ENCODE results near the gene VWC2L.

VWC2L gene

DNA sequence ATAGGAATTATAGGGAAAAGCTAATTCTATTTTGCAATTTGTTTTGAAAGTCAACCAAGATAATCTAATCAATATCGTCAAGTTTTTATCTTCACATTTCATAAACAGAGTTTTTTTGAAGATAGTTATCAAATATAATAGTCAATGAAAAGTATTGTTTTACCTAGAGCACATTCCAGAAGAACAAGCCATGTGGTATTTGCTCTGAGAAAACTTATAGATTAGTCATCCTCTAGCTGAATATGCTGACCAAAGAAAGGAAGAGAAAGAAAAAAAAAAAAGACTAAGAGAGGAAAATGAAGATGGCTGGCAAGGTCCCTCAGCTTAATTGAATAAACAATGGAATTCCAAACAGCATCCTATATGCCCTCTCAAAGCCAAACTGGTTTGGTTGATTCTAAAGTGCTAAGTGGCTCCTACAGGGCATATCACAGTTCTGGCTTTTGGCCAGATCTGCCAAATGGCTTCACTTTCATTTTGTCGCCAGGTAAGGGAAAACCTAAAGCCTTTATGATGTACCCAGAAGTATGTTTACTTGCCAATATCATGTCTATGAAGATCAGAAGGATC, 132.6 kb downstream of the VWC2L start:
- DNase-seq, result no peak

DNA sequence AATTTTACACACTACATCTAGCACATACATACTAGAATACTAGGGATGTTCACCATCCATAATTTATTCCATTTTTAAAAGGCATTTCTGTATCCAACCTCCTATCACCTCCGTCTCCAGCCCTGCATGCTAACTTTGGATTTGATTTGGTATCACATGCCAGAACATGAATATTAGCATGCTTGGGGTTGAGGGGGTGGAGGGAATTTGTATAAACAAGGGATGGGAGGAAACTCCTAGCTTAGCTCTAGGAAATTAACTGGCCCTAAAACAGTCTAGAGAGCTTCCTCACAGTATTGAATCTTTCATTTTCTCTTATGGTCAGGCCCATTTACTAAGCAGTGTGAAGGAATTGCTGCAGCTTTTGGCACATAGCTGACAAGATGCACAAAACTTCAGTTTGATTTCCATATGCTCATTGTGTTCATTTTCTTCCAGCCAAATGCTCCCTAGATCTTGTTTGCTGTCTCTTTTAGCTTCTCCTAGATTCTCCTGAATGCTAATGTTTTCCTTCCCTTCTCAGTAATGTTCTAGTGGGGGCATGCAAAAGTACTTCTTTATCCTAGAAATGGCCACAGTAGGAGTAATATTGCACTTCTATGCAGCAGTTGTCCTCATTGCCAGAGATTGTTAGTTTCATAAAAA, 135.2 kb downstream of the VWC2L start:
- DNase-seq, result no peak

DNA sequence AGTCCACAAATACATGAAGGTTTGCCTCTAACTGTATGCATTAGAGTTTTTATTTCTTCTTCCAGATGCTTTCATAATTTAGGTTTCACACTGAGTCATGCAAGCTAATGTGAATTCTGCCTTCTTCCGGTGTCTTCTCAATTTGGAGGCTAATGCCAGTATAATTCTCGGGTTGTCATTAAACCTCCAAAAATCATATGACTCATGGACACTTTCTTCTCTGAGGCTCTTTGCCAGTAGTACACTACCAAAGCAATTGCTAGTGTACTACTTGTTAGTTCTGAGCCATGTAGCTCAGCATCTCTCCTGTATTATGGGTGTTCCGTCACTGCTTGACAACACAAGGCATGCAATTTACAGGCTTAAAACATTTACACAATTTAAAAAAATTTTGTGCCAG, 137.1 kb downstream of the VWC2L start:
- no peak for DNase-seq

DNA sequence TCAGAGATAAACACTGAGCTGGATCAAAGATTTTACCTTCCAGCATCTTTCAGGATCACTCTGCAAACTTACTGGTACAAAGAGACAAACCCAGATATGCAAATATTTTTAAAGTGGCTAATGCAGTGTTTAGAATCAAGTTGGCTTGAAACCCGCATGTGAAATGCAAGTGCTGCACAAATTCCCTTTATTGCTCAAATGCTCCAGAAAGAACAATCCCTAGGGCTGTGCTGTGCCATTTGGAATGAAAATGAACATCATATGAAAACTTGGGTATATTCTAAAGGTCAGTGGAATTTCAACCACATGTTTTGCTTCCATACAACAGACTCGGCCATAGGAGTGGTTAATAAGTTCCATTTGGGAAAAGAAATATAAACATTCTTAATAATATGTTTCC, 139.1 kb downstream of the VWC2L start:
- no peak for DNase-seq

DNA sequence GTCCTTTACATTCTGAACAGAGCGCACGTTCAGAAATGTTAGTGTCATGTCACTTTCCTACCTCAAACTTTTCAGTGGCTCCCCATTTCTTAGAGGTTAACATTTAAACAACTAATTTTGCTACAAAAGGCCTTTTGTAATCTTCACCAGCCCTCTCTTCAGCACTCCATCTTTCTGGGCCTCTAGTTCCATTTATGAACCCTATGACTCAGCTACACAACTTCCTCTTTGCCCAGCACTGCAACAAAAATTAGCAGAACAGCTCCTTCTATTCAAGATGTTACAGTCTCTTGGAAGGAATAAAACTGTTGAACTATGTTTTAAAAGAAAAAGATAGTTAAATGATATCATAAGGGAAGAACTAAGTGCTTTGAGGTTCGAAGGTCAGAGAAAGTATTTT, 139.9 kb downstream of the VWC2L start:
- DNase-seq, result no peak

DNA sequence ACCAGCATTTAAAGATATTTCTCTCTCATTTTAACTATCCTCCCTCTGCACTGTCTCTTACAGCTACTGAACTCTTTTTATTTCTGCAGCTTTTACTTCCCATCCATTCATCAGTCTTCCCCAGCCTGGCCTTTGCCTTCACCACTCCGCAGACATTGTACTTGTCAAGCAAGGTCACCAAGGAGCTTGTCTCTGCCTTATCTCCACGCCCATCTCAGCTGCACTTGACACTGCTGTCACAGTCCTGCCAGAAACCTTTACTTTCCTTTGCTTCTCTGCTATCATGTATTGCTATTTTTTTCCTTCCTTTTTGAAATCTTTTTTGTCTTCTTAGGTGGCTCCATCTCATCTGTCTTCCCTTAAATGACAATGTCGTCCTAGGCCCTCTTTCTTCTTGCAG, 147.0 kb downstream of the VWC2L start:
- no peak for DNase-seq

DNA sequence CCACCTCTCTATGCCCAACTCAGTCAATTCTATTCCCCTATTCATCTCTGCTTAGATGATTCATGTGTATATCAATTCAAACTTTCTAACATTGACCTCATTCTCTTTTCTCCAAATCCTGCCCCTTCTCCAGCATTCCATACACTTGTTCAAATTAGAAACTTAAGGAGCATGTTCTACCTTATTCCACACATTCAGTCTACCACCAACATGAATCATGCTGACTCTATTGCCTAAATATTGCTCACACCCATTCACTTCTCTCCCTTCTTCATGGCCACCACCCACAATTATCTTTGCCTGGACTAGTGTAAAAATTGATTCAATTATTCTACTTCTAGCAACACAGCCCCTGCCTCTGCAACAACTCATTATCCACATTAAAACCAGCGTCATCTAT, 147.5 kb downstream of the VWC2L start:
- DNase-seq, result no peak

DNA sequence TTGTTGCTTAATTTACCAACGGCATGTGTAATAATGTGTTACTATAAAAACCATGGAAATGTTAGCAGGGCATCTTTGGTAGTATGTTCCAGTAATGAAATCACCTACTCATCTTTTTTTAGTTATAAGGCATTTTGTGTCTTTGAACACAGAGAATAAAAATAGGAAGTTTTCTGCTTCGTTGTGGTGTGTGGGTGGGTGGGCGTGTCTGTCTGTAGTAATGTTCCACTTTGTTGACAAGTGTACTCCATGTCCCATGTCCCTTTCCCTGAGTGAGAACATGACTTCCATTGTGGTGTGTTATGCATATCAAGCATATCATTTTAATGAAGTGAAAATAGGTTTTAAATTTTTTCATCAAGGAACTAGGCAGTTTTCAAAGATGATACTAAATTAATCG, 149.3 kb downstream of the VWC2L start:
- no peak for DNase-seq

DNA sequence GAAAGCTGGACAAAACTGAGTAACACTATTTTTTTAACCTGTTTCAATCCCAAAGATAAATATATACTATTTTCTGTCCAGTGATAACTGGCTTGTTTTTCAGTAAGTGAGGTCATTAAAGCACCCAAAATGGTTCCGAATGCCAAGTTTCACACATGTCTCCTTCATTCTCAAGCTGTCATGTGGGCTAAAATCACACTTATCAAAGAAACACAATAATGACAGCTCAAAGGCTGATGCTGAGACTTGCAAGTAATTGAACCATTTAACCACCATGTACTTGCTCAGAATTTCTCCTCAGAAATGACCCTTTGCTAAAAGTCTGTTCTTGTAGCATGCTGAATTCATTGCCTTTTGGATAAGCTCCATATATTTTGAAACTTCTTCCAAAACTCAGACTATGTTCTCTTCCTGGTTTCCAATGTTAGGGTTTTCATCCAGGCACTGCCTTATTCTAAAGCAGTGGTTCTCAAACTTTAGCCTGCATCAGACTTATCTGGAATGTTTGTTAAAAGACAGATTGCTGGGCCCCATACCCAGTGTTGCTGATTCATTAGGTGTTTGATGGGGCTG, 149.8 kb downstream of the VWC2L start:
- DNase-seq, result no peak

DNA sequence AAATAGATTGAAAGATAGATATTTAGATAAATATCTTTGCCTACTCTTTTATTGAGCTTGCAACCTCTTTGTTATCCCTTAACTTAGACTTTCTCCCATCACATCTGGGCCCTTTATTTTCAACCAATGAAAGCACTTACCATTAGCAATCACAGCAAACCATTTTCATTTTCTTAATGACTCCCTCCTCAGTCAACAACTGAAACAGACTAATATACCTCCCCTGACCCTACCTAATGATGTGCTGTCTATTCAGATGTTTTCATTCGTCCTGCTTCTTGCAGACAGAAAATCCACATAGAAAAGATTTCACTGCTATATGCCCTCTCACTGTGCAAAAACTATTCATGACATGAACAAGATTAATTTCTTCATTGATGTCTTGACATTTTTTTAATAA, 154.4 kb downstream of the VWC2L start:
- DNase-seq, result no peak

DNA sequence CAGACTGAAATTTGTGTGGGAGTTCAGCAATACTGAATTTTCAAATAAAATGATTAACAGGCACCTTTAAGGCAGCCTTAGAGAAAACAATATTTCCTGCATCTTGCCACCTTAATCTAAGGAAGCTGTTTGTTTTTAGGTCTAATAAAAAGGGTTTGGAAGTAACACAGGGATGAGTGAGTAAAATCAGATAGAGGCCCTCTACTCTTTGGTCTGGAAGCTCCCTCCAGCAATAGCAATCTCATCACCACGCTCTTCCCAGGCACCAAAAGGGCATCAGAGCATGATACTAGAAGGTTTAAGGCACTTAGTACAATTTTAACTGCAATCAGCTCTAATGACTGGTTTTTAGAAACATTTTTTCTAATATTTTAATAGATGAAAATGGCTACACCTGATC, 155.6 kb downstream of the VWC2L start:
- no peak for DNase-seq

DNA sequence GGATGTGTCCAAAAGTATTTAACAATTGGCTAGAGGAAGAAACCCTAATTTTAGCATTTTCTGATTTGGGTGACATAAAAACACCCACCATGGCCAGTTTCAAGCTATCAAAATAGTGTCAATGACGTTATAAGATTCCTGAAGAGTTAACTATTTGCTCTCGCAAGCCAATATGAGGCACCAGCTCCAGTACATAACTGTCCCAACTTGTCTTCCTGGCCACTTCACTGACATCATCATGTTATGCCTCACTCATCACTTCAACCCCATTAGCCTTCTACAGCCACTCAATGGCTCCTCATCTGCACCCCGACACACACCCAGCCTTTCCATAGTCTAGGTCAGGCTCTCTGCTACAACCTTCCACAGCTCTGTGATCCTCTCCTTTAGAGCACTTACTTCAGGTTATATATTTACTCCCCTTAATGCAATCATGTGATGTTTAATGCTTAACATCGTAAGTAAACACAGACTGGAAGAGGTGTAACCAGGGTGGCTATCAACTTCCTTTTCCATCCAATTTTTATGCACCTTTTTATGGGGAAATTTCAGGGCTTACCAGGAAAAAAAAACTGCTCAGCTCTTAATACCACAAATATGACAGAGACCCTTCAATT, 158.7 kb downstream of the VWC2L start:
- no peak for DNase-seq

DNA sequence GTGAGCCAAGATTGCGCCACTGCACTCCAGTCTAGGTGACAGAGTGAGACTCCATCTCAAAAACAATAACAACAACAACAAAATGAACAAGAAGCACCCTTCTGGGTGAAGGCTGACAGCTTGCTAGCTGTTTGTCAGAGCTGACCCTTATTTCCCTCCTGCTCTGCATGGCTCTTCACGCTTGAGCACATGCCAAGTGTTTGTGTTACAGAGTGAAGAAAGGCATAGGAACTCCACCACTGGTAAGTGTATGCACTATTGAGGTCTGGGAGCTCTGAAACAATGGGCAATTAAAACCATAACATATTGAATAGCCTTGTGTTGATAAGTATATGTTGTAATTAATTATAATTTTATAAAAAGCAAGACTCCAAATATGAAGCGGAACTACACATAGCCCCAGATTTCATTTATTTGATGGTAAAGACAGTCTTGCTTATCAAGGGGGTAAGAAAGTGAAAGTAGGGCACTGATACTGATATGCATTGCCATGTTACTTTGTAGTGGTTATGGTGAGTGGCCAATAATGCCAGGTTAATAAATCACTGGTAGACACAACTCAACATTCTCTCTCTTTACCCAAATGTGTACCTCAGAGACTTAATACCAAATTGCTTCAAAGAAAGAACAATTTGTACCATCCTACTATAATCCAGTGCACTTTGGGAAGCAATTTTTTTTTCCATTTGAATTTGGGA, 163.4 kb downstream of the VWC2L start:
- DNase-seq, result no peak

DNA sequence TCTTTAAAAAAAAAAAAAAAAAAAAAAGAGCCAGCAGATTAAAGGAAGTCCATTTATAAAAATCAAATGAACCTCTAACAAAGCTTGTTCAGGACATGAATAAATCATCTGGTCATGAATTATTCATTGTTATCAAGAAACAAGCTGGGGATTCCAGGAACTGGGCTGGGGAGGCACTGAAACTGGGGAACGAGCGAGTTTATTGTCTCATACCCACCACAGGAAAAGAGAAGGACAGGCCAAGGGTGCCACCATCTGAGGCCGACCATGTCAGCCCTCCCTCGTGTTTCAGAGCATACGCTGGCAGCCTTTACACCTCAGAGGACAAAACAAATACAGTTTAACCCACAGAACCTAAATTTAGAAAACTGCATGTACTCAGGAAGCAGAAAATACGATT, 164.2 kb downstream of the VWC2L start:
- no peak for DNase-seq

DNA sequence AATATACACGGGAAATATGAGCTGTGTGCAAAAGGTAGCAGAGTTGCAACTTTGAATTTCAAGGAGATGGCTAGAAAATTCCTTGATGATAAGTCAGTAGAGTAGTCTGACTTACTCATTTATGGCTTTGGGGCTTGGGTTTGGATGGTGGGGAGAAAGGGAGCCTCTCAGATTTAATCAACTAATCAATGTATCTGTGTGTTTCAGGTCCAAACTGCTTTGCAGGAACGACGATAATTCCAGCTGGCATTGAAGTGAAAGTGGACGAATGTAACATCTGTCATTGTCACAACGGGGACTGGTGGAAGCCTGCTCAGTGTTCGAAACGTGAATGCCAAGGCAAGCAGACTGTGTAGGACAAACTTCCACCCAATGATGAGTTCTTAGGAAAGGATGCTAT, 164.6 kb downstream of the VWC2L start:
- no peak for DNase-seq

DNA sequence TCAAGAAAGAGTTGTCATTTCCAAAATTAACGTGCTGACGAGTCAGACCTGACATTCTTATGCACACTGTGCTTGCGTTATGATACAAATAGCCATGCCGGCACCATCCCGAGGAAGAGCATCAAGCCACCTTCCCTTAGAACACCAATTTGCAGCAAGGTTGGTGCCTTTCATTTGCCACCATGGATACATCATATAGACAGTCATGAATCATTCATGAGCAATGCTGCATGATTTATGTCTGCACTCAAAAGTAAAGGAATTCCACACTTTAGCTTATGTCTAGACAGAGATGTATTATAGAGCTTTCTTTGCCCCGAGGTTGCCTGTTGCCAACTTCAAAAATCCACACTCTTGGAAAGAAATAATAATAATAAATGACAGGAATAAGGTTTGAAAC, 166.9 kb downstream of the VWC2L start:
- DNase-seq, result no peak

DNA sequence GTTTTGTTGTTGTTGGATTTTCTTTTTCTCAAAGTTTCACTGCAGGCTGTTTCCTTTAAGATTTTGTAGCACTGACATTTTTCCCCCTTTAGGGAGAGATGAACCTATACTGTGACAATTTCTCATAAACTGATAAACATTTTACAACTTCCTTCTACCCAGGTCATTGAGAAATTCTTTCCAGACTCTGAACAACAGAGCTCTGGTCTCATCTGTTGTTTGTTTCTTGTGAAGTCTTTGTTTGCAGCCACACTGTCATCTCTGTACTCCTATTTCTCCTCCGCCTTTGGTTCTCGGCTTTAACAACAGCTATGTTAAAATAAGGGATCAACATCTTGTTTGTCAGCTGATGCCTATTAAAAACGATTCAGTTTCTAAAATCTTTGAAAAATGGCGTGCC, 167.6 kb downstream of the VWC2L start:
- DNase-seq, result no peak

DNA sequence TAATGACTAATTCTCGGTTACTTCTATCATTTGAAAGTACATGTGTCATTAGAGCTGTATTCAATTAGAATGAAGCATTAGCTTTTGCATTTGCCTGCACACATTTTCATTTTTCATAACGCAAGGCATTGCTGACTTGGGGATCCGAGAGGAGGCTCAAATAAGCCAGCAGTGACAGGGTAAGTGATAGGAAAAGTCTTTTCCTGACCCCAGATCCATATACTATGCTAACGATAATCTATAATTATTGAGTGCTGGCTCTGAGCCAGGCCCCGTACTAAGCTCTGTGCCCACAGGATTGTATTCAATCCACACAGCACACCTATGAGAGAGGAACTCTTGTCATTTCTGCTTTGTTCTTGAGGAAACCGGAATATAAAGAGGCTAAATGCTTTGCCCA, 168.2 kb downstream of the VWC2L start:
- DNase-seq, result no peak

DNA sequence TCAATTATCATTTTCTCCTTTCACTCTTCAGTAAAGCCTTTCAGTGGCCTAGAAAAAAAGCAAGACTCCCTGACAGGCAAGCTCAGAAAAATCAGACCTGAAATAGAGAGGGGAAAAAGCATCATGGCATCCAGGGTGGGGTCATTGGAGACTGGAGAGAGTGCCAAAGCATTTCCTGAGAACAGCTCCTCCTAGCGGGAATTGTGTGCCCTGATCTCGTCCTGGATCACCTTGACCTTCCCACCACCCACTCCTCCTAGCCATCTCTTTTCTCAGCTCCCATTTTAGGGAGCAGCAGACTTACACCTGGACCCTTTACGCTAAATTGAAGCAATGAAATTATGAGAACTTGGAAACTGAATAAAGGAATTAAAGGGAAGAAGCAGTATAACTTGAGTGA, 176.6 kb downstream of the VWC2L start:
- DNase-seq, result no peak

DNA sequence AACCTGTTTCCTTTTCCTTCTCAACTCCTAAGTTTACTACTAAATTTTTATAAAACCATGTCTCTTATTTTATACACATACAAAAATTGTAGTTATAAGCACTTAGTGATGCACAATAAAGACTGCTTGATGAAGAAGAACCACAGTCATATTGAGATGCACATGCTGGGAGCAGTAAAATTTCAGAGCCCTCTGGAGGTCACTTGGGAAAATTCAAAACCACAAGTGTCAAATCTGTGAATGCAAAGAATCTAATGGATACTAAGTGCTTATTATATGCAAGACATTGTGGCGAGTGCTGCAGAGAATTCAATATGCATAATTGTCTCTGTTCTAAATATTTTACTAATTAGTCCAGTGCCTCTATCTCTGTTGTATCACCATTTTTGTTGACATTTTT, 180.5 kb downstream of the VWC2L start:
- no peak for DNase-seq

DNA sequence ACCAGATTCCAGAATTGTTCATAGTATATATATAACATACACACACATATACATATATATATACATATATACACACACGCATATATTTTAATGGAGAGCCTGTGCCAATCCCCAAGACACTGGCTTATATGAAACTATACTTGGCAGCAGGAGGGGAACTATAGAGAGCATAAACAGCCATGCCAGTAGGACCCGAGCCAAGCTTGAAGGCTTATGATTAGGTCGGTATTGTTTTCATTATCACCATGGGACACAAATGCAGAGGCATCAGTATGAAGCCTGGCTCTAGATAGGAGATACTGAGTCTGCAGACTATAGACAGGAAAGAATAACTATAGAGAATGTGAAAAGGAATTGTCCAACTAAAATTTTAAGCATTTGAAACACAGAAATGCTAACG, 181.2 kb downstream of the VWC2L start:
- no peak for DNase-seq

DNA sequence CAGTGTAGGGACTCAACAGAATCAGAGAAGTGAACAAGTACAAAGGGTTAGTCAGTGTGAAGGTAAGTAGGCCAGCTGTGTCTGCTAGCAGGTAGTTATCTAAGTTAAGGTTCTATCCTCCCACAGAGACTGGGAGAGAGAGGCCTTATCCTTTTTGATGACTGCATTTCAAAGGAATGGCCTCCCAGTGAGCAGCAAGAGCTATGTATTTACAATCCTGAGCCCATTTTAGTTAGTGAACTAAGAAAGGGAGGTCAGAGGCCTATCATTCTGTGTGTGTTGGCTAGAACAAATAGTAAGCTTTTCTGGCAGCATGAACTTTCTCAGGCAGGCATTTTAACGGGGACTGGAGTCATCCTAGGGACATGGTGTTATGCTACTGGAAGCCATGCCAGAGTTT, 182.9 kb downstream of the VWC2L start:
- no peak for DNase-seq

DNA sequence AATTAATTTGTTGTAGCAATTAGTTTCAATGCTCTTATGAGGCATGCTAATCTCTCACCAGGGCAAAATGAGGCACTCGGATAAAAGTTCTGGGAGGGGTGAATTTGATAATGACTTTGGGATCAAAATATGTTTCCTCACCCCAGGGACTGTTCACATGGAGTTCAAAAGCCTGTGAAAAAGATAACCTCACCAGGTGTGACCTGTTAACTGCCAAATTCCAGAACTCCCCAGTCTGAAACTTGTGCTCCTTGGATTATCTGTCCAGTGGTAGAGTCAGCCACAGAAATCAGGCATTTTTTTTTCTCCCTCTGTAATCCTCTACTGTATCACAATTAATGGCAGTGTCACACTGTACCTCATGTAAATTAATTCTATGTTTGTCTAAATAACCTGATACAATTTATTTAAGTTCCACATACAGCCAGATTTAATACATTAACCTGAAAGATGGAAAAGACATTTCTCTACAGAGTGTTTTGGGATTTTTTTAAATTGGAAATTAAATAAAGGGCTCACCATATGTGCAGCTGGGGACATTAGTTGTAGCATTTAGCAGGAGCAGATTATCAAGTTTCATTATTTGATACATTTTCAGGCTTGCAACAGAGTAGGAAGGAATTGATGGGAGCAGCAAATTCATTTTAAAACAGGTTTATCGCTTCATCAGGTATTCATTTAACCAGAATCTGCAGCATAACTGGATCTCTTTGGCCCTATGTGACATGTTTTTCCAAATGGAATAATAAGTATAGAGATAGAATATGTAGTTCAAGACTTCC, 191.2 kb downstream of the VWC2L start:
- DNase-seq, result no peak
